Mesenchymal stem cell (in vitro differentiated cells and primary cell): ENCODE results near the gene SPRN.
A peak's percentile ranks its signal among the peaks of the same experiment; 100 is the strongest.

Source experiments
- DNase-seq: peaks from one replicate; pipeline ENCODE4 v3.0.0-alpha.2; 2013
- H2AFZ ChIP-seq: one replicate; pipeline ENCODE4 v1.6.1; 2013; ENCODE audit warnings: low read depth, mild to moderate bottlenecking, control low read depth, inconsistent platforms, low read length, moderate library complexity
- H2AK5ac ChIP-seq: 2 replicates; pipeline ENCODE4 v1.6.1; 2013; ENCODE audit warnings: low read length, moderate library complexity, mild to moderate bottlenecking, inconsistent platforms; ENCODE audit not compliant: severe bottlenecking
- H2BK120ac ChIP-seq: one replicate; pipeline ENCODE4 v1.6.1; 2013; ENCODE audit warnings: low read depth, mild to moderate bottlenecking, inconsistent platforms, low read length, moderate library complexity
- H2BK12ac ChIP-seq, 2 experiments: one replicate each; pipeline ENCODE4 v1.6.1; 2013; ENCODE audit warnings: inconsistent platforms in 2 of 2, low read length in 2 of 2, mild to moderate bottlenecking in 2 of 2, moderate library complexity in 2 of 2, control low read depth in 1 of 2
- H2BK15ac ChIP-seq: one replicate; pipeline ENCODE4 v1.6.1; 2013; ENCODE audit warnings: mild to moderate bottlenecking, low read depth, inconsistent platforms; ENCODE audit not compliant: poor library complexity, severe bottlenecking
- H2BK5ac ChIP-seq: 2 replicates; pipeline ENCODE4 v1.6.1; 2013; ENCODE audit warnings: low read depth, mild to moderate bottlenecking, low read length, control low read depth, inconsistent platforms; ENCODE audit not compliant: poor library complexity, severe bottlenecking
- H3K14ac ChIP-seq, 2 experiments: one replicate each; pipeline ENCODE4 v1.6.1; 2013; ENCODE audit warnings: inconsistent platforms in 2 of 2, low read length in 2 of 2, control low read depth in 1 of 2, mild to moderate bottlenecking in 1 of 2, moderate library complexity in 1 of 2
- H3K18ac ChIP-seq, 2 experiments: one replicate each; pipeline ENCODE4 v1.6.1; 2013; ENCODE audit warnings: inconsistent platforms in 2 of 2, low read length in 2 of 2, control low read depth in 1 of 2, low read depth in 1 of 2, mild to moderate bottlenecking in 1 of 2
- H3K23ac ChIP-seq, 2 experiments: one replicate each; pipeline ENCODE4 v1.6.1; 2013; ENCODE audit warnings: inconsistent platforms in 2 of 2, low read length in 2 of 2, mild to moderate bottlenecking in 2 of 2, moderate library complexity in 2 of 2, control low read depth in 1 of 2
- H3K27ac ChIP-seq: 2 replicates; pipeline ENCODE4 v1.5.1; 2013; ENCODE audit warnings: mild to moderate bottlenecking, moderate library complexity, low read length, control low read depth, inconsistent platforms; ENCODE audit not compliant: poor library complexity, severe bottlenecking
- H3K27me3 ChIP-seq, 2 experiments: 2 replicates each; pipeline versions ENCODE4 v1.6.1 to v1.7.0; 2013; ENCODE audit warnings: low read length in 2 of 2, mild to moderate bottlenecking in 2 of 2, moderate library complexity in 2 of 2, control low read depth in 1 of 2, inconsistent platforms in 1 of 2; ENCODE audit not compliant: control insufficient read depth in 1 of 2, insufficient read depth in 1 of 2
- H3K36me3 ChIP-seq, 2 experiments: 2 replicates each; pipeline versions ENCODE4 v1.6.1 to v1.7.0; 2013; ENCODE audit warnings: low read length in 2 of 2, control low read depth in 1 of 2, inconsistent platforms in 1 of 2, low read depth in 1 of 2, mild to moderate bottlenecking in 1 of 2; ENCODE audit not compliant: insufficient read depth in 2 of 2, control insufficient read depth in 1 of 2
- H3K4ac ChIP-seq, 2 experiments: one replicate each; pipeline ENCODE4 v1.6.1; 2013; ENCODE audit warnings: inconsistent platforms in 2 of 2, low read length in 2 of 2, mild to moderate bottlenecking in 2 of 2, moderate library complexity in 2 of 2, control low read depth in 1 of 2, low read depth in 1 of 2
- H3K4me1 ChIP-seq: 2 replicates; pipeline ENCODE4 v1.6.1; 2013; ENCODE audit warnings: low read depth, low read length, control low read depth; ENCODE audit not compliant: control insufficient read depth, insufficient read depth
- H3K4me2 ChIP-seq: 2 replicates; pipeline ENCODE4 v1.6.1; 2013; ENCODE audit warnings: low read length, mild to moderate bottlenecking, inconsistent platforms; ENCODE audit not compliant: poor library complexity, severe bottlenecking
- H3K4me3 ChIP-seq, 2 experiments: 2 replicates each; pipeline versions ENCODE4 v1.5.1 to v1.7.0; 2013; ENCODE audit warnings: low read length in 2 of 2, mild to moderate bottlenecking in 2 of 2, control low read depth in 1 of 2, low read depth in 1 of 2; ENCODE audit not compliant: insufficient read depth in 1 of 2
- H3K79me1 ChIP-seq: replicated peaks from 2 replicates; pipeline ENCODE4 v1.6.1; 2013; ENCODE audit warnings: mild to moderate bottlenecking, control low read depth, low read length, inconsistent platforms; ENCODE audit not compliant: poor library complexity, severe bottlenecking
- H3K9ac ChIP-seq: 2 replicates; pipeline ENCODE4 v1.7.0; 2013; ENCODE audit warnings: mild to moderate bottlenecking, low read length, moderate library complexity
- H3K9me3 ChIP-seq: 2 replicates; pipeline ENCODE4 v1.7.0; 2013; ENCODE audit warnings: mild to moderate bottlenecking, low read length; ENCODE audit not compliant: control insufficient read depth
- H4K8ac ChIP-seq: one replicate; pipeline ENCODE4 v1.6.1; 2013; ENCODE audit warnings: inconsistent platforms, mild to moderate bottlenecking, low read length, moderate library complexity
- H4K91ac ChIP-seq: one replicate; pipeline ENCODE4 v1.6.1; 2013; ENCODE audit warnings: mild to moderate bottlenecking, low read length, inconsistent platforms
- WGBS: methylation state at CpG from one replicate; pipeline ENCODE4 v1.1.7; 2013; ENCODE audit warnings: mixed read lengths; 5-methylcytosine and 5-hydroxymethylcytosine counted together

Gene SPRN

DNA sequence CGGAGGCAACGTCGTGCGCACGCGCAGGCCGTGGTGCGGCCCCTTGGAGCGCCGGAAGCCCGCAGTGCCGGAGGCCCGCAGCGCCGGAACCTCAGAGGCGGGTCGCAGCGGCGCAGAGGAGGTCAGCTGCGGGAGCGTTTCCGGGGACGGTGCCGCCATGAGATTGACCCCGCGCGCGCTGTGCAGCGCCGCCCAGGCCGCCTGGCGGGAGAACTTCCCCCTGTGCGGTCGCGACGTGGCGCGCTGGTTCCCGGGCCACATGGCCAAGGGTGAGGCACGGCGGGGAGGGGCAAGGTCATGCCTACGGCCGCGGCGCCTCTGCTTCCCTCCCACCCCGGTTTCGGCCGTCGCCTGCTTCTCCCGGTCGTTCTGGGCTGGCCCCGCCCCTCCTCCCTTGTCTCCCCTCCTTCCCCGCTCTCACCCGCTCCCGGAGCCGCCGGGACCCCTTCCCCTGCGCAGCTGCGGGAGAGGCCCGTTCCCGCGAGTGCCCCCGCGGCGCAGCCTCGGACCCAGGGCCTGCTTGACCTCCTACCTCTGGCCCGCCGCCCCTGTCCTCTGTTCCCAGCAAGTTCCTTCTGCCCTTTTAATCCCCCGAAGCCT lies 30.3 kb downstream of the SPRN start, which contains the start of gene MTG1:
MTG1 (plus strand) TSS at position 94 of the 600 bp plus-strand sequence; CDS start at position 158, 64 bp downstream.
- peak within 1 kb of the TSS; percentile 49 for H2BK5ac ChIP-seq
- H2AFZ ChIP-seq, result peak within 1 kb of the TSS; percentile 79
- H3K4me2 ChIP-seq, result peak within 1 kb of the TSS; percentile 73
- H3K4ac ChIP-seq, result peak within 1 kb of the TSS; percentile 95 to 99
- H3K36me3 ChIP-seq, result peaks cover 34 to 46% of the 10 kb centered on the region in 2 experiments
- peaks cover 21% of the 10 kb centered on the region for H3K79me1 ChIP-seq
- peak within 1 kb of the TSS; percentile 50 for H2AK5ac ChIP-seq
- H3K4me3 ChIP-seq, result peak within 1 kb of the TSS; percentile 99
- DNase-seq, result peak; percentile 90
- H3K23ac ChIP-seq, result peak within 1 kb of the TSS; percentile 71 to 87
- under 1% methylated on average over 61 of the region's 69 CpGs for whole genome bisulfite sequencing
- H3K9me3 ChIP-seq, result no peaks in the 10 kb centered on the region
- no peaks in the 10 kb centered on the region for H3K27me3 ChIP-seq
- peak within 1 kb of the TSS; percentile 98 to 99 for H3K18ac ChIP-seq
- H2BK12ac ChIP-seq, result peak within 1 kb of the TSS in 1 of 2 experiments; percentile 30
- peaks cover 16% of the 10 kb centered on the region for H3K4me1 ChIP-seq
- H3K27ac ChIP-seq, result peak within 1 kb of the TSS; percentile 55
- peak within 1 kb of the TSS; percentile 77 for H2BK15ac ChIP-seq
- H4K8ac ChIP-seq, result peak within 1 kb of the TSS; percentile 100
- peak within 1 kb of the TSS; percentile 91 for H2BK120ac ChIP-seq
- H3K14ac ChIP-seq, result peak within 1 kb of the TSS; percentile 43 to 98
- peak within 1 kb of the TSS; percentile 98 for H4K91ac ChIP-seq
- H3K9ac ChIP-seq, result peak within 1 kb of the TSS; percentile 99

GRCh38 chr10:133393401-133394063 lies 30.9 kb downstream of the SPRN start:
- no peak overlapping the region for H2BK120ac ChIP-seq
- peaks cover 16% of the 10 kb centered on the region for H3K79me1 ChIP-seq
- no peak for DNase-seq
- H2BK15ac ChIP-seq, result no peak overlapping the region
- no peak overlapping the region for H4K91ac ChIP-seq
- H3K23ac ChIP-seq, result no peak overlapping the region
- peak overlapping the region in 1 of 2 experiments; percentile 99 for H3K4me3 ChIP-seq
- WGBS, result 35% methylated on average over 22 of the region's 27 CpGs
- peak overlapping the region; percentile 99 for H3K9ac ChIP-seq
- peak overlapping the region; percentile 93 for H4K8ac ChIP-seq
- H2BK5ac ChIP-seq, result no peak overlapping the region
- peaks cover 32 to 42% of the 10 kb centered on the region in 2 experiments for H3K36me3 ChIP-seq
- peak overlapping the region; percentile 49 for H3K4me2 ChIP-seq
- H3K27me3 ChIP-seq, result no peaks in the 10 kb centered on the region
- H2AFZ ChIP-seq, result no peak overlapping the region
- H3K4me1 ChIP-seq, result peaks cover 16% of the 10 kb centered on the region
- H3K14ac ChIP-seq, result no peak overlapping the region
- H3K18ac ChIP-seq, result no peak overlapping the region
- no peak overlapping the region for H3K27ac ChIP-seq
- H3K9me3 ChIP-seq, result no peaks in the 10 kb centered on the region
- no peak overlapping the region for H3K4ac ChIP-seq
- H2BK12ac ChIP-seq, result no peak overlapping the region
- no peak overlapping the region for H2AK5ac ChIP-seq

- no peak overlapping the region for H3K23ac ChIP-seq
- H2BK120ac ChIP-seq, result no peak overlapping the region
- H3K18ac ChIP-seq, result no peak overlapping the region
- H3K4me2 ChIP-seq, result no peak overlapping the region
- no peak overlapping the region for H2AK5ac ChIP-seq
- H2BK12ac ChIP-seq, result no peak overlapping the region
- no peak overlapping the region for H3K9ac ChIP-seq
- no peaks in the 10 kb centered on the region for H3K27me3 ChIP-seq
- H4K91ac ChIP-seq, result no peak overlapping the region
- no peak overlapping the region for H3K14ac ChIP-seq
- H2BK5ac ChIP-seq, result no peak overlapping the region
- no peak overlapping the region for H3K4me3 ChIP-seq
- WGBS, result 94% methylated on average over 10 of the region's 12 CpGs
- H2BK15ac ChIP-seq, result no peak overlapping the region
- H3K9me3 ChIP-seq, result no peaks in the 10 kb centered on the region
- H3K36me3 ChIP-seq, result peaks cover 24 to 41% of the 10 kb centered on the region in 2 experiments
- no peak overlapping the region for H3K4ac ChIP-seq
- H4K8ac ChIP-seq, result no peak overlapping the region
- no peak overlapping the region for H3K27ac ChIP-seq
- no peak for DNase-seq
- no peak overlapping the region for H2AFZ ChIP-seq
- peaks cover 15% of the 10 kb centered on the region for H3K4me1 ChIP-seq
- peaks cover 11% of the 10 kb centered on the region for H3K79me1 ChIP-seq
These were observed 32.5 kb downstream of the SPRN start for GRCh38 chr10:133391761-133392518.

DNA sequence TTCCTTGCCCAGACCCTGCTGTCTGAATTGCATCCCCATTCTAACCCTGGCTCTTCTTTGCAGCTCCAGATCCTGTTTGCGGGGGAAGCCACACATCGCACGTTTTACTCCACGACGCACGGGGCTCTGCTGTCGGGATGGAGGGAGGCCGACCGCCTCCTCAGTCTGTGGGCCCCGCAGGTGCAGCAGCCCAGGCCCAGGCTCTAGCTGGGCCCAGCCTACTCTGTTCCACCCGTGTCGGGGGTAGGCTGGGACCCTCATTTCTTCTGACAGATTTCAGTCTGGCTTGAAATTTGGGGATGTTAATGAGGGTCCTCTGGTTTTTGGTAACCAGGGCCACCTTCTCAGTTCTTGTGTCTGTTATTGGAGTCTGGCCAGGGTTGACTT lies 33.2 kb downstream of the SPRN start:
- Histone ChIP-seq H3K4me3 (no peak overlapping the region), H3K36me3 (peaks cover 19 to 34% of the 10 kb centered on the region in 2 experiments), H2BK15ac (no peak overlapping the region), H4K91ac (no peak overlapping the region), H3K27ac (no peak overlapping the region), H2AK5ac (no peak overlapping the region), H3K4me2 (no peak overlapping the region), H3K9me3 (no peaks in the 10 kb centered on the region), H2AFZ (no peak overlapping the region), H2BK5ac (no peak overlapping the region), H3K14ac (no peak overlapping the region), H3K4ac (no peak overlapping the region), H3K79me1 (peaks cover 8% of the 10 kb centered on the region), H2BK120ac (no peak overlapping the region), H3K9ac (no peak overlapping the region), H3K27me3 (no peaks in the 10 kb centered on the region), H3K18ac (no peak overlapping the region), H2BK12ac (no peak overlapping the region), H3K23ac (no peak overlapping the region), H3K4me1 (peaks cover 13% of the 10 kb centered on the region), H4K8ac (no peak overlapping the region)
- 93% methylated on average over 12 of the region's 12 CpGs for WGBS
- DNase-seq, result no peak
